ENCODE measurements around the gene KLHDC4. TPM values are rescaled to one million over a fixed set of nuclear protein-coding genes. Genes with fewer than 3 reads are reported as not detected.

KLHDC4 gene
- total RNA-seq, 1 donor from 2014 or later, result 19.2 TPM

DNA sequence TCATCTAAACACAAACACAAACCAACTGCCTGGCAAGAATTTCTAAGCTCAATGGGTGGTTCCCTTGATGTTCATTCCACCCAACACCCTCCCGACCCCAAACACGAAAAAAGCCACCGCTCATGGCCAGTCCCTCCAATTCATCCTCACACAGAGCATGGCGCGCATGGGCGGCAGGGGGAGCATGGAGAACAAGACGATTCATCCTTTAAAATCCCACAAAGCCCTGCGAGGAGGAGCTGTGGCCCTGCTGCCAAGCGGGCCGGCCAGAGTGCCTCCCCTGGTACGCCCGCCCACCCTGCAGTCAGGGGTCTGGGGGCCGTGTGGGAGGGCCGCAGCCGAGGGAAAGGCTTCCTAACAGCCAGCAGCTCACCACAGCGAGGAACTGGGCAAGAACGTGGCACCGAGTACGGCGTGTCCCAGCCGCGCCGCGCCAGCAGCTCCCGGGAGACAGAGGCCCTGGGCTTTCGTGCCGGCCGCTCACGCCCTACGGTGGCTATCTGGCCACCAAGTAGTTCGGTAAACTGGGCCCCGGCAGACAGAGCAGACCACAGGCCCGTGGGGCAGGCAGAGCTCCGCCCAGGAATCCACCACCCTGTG, 60.9 kb downstream of the KLHDC4 start:
- DNase-seq (ENCODE audit: low spot score in 2 of 2) (no peak), FAIRE-seq (no peak)

DNA sequence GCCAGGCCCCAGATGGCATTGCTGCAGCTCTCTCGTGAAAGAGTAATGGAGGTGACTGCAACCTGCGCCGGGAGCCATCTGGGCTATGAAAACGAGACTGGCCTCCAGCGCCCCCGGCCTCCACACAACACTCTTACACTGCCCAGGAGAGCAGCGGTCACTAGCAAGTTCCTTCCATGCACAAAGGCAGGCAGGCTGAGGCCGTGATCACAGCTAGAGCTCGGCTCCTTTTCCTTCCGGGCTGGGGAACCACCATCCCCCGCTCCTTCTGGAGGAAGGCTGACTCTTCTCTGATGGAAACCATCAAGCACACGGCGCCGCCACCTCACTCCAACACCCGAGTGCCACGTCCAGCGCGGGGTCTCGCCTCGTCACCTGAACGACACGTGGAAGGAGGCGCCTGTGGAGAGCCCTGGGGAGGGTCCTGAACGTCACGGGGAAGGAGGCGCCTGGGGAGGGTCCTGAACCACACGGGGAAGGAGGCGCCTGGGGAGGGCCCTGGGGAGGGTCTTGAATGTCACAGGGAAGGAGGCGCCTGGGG, 61.9 kb downstream of the KLHDC4 start:
- no peak for FAIRE-seq
- DNase-seq (ENCODE audit: low spot score in 2 of 2), result no peak

- FAIRE-seq (no peak), DNase-seq (ENCODE audit: low spot score in 2 of 2) (no peak)
Observed at GRCh38 chr16:87703071-87703470, 62.7 kb downstream of the KLHDC4 start.

GRCh38 chr16:87702325-87702811, 63.4 kb downstream of the KLHDC4 start:
- no peak for FAIRE-seq
- DNase-seq (ENCODE audit: low spot score in 2 of 2), result peak in 1 of 2 donors; percentile 61

DNA sequence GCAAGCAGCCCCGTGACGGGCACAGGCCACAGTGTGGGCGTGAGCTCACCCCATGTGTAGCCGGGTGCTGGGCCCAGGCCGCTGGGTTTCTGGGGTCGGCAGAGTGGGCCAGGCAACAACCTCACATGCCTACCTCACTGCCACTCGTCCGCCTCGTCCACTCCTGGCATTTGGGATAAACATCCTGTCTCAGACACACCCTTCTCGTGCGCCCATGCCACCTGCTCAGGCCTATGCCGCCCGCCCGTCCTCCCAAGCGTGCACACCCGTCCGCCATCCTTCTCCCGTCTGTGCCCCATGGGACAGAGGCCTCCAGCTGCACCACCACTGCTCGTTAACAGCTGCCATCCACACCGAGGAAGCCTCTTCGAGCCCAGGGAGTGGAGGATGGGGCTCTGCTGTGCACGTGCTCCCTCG, 64.3 kb downstream of the KLHDC4 start:
- DNase-seq (ENCODE audit: low spot score in 2 of 2), result no peak

GRCh38 chr16:87701078-87701460, 64.7 kb downstream of the KLHDC4 start:
- DNase-seq (ENCODE audit: low spot score in 2 of 2) (no peak), FAIRE-seq (no peak)

More for the DNA sequence above, 64.3 kb downstream of the KLHDC4 start:
- FAIRE-seq, result no peak

DNA sequence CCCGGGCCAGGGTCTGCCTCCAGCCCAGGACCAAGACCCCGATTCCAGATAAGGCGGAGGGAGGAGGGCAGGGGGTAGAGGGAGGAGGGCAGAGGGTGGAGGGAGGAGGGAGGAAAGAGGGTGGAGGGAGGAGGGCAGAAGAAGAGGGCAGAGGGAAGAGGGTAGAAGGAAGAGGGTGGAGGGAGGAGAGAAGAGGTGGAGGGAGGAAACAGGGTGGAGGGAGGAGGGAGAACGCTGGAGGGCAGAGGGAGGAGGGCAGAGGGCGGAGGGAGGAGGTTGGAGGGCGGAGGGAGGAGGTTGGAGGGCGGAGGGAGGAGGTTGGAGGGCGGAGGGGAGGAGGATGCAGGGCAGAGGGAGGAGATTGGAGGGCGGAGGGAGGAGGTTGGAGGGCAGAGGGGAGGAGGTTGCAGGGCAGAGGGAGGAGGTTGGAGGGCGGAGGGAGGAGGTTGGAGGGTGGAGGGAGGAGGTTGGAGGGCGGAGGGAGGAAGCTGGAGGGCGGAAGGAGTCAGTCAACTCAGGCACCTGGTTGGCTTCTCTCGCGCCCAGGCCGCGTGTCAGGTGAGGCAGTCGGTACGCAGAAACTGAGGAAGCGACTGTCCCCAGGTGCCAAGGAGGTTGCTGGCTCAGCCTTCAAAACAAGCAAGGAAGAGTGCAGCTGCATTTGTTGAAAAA, 65.2 kb downstream of the KLHDC4 start:
- no peak for FAIRE-seq
- no peak for DNase-seq (ENCODE audit: low spot score in 2 of 2)

- FAIRE-seq (no peak), DNase-seq (ENCODE audit: low spot score in 2 of 2) (no peak)
Observed at GRCh38 chr16:87698676-87699199, 67.0 kb downstream of the KLHDC4 start.

DNA sequence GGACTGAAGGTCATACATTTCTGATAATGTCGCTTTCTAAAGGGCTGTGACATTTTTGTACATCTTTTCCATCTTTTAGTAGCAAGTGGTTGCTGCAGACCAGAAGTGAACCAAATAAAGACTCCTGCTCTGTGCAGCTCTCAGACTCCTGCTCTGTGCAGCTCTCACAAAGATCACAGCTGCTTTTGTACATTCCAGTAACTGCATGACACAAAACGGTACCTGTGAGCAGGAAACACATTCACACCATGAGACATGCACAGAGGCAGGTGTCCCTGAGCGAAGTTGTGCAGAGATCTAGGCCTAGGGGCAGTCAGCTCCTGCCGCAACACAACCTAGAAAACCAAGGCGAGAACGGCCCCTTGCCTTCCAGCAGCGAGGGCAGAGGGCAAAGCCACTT, 67.5 kb downstream of the KLHDC4 start:
- no peak for FAIRE-seq
- DNase-seq (ENCODE audit: low spot score in 2 of 2), result no peak

DNA sequence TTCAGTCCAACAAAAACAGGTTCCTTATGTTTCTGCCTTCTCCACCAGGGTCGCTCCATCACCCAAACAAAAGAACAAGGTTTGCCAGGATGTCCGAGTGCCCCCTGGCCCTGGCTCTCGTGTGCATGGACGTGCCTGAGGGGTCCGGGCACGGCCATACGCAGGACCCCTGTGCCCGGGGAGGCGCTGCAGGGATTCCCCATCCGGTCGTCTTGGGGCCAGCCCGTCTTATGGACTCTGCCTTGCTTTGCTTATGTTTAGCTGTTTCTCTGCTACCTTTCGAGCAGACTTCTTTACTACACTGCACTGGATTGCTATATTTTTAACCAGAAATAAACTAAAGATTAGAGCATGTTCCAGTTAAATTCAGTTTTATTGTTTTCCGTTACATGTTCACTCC, 68.0 kb downstream of the KLHDC4 start:
- no peak for FAIRE-seq
- no peak for DNase-seq (ENCODE audit: low spot score in 2 of 2)

DNA sequence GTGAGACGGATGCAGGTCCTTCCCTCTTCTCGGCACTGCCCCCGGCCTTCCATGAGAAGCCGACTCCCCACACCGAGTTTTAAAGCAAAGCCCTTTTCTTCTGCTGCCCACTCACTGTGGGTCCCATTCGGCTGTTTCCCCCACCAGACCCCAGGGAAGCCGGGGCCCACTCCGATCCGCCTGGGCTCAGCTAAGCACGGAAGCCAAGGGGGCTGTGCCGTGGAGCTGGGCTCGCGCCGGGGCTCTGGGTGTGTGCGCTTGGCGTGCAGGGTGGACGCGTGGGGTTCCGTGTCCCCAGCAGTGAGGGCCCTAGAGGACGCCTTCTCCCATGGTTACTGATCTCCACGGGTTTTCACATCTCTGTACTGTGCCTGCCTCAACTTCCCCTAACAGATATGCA, 68.5 kb downstream of the KLHDC4 start:
- DNase-seq (ENCODE audit: low spot score in 2 of 2) (no peak), FAIRE-seq (no peak)

- FAIRE-seq (no peak), DNase-seq (ENCODE audit: low spot score in 2 of 2) (no peak)
Observed at GRCh38 chr16:87696726-87697125, 69.1 kb downstream of the KLHDC4 start.

DNA sequence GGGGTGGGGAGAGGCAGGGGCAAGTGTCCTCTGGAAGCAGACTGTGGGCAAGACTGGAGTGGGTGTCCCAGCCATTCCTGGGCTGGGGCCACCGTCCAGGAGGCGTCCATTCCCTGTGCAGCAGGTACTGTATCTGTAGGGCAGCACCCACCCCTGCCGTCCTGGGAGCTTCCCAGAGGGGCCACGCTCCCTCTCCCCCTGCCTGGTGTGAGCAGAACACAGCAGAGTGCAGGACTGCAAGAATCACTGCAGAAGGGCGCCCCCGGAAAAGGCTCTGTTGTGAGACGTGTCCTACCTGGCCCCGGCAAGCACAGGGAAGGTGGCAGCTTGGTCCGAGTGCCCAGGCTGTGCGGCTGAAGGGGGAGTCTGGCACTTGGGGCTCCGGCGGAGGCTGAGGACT, 70.3 kb downstream of the KLHDC4 start:
- FAIRE-seq, result no peak
- no peak for DNase-seq (ENCODE audit: low spot score in 2 of 2)

DNA sequence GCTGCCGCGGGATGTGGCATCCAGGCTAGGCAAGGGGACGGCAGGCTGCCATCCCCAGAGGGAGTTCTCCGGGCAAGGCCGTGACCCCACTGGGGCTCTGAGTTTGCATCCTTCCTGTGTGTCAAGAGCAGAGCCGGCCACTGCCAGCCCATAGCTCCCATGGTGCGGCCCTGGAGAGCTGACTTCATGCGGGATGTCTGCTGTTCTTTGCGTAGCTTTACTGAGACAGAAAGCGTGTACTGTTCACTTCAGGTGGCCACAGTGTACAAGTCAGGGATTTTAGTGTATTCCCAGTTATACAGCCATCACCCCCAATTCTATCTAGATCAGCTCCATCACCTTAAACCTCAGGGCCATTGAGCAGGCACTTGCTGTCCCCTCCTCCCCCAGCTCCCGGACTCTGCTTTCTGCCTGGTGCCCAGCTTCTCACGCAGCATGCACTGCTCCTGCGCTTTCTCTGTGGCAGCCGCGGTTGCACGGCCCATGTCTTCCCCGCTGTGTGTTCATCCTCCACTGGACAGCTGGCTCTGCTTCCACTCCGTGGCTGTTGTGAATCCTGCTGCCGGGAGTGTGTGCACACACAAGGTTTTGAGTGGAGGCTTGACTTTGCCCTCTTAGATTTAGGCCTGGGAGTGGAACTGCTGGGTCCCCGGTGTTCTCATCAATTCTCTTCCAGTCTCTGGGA, 71.2 kb downstream of the KLHDC4 start:
- DNase-seq (ENCODE audit: low spot score in 2 of 2) (no peak), FAIRE-seq (no peak)

DNA sequence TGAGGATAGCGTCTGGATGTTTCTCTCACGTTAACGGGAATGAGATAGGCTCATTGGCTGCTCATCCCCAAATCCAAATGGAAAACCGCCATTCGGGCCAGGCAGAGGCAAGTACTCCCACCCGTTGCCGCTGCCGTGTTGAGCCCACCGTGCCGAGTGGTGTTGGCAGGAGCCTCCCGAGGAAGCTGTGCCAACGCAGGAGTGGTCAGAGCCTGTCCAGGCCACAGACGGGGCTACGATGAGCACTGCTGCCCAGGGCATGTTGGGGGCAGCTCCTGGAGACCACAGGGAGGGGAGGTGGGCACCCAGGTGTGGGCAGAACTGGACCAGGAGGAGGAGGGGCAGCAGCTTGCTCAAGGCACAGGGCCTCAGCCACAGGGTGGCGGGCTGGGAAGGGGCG, 72.0 kb downstream of the KLHDC4 start:
- DNase-seq (ENCODE audit: low spot score in 2 of 2) (no peak), FAIRE-seq (no peak)

DNA sequence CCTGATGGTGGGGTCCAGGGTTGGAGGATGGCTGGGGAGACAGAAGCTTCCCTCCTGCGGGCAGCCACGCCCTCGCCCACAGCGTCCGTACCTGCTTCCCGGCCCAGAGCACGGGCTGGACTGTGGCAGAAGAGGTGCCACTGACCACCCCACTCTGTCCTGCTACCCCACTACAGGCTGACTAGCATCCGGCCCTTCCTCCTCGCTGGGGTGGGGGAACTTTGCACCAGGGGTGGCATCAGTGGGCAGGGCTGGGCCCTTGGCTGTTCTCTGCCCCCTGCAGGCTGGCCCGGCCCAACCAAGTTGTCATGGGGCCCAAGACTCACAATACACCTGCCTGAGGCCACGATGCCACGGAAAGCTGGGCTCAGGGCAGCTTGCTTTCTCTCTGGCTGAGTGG, 73.0 kb downstream of the KLHDC4 start:
- DNase-seq (ENCODE audit: low spot score in 2 of 2) (no peak), FAIRE-seq (no peak)

GRCh38 chr16:87692176-87692575, 73.6 kb downstream of the KLHDC4 start:
- no peak for FAIRE-seq
- no peak for DNase-seq (ENCODE audit: low spot score in 2 of 2)

DNA sequence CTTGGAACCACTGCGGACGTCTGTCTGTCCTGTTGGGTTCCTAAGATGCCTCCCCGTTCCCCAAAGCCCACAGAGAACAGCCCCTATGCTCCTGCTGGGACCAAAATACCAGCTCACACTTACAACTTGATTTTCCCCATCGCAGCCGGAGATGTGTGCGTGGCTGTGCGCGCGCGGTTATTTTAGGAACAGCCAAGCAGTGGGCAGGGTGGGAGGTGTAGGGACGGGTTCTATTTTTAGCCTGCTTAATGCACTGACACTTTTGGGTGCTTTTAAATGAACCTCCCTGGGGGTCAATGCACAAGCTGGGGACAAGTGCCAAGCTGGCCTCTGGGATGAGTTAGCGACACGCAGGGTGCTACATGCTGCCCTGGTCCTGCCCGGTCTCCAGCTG, 74.1 kb downstream of the KLHDC4 start:
- DNase-seq (ENCODE audit: low spot score in 2 of 2), result peak in 1 of 2 donors; percentile 71
- FAIRE-seq, result no peak

DNA sequence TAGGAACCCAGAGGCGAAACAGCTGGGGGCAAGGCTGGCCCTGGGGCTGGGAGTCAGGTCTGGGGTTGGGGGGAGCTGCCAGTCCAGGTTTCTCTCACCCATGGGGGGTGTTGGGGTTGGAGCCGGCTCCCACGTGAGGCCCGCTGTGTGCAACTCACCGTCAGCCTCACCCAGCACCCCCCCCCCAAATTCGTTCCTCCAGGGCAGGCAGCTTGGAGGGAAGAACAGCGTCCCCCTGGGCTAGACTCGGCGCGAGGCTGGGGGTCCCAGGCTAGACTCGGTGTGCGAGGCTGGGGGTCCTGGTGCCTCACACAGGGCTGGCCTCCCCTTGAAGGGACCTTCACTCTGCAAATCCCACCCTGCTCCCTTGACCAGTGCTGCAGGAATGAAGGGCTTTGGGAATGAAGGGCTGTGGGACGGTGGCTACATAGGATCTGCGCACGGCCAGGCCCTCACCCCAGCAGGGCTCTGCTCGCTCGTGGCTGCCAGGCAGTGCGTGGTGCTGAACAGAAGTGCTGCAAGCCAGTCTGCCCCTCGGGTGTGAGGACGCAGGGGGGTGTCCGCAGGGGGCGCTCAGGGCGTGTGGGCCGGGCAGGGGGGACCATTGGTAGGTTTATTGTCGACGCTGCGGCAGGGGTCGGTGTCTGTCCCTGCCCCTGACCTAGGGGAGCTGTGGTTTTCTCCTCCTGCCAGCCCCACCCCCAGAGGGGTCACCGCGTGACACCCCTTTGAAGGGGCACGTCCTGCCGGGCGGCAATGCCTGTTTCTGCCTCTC, 74.7 kb downstream of the KLHDC4 start:
- FAIRE-seq (no peak), DNase-seq (ENCODE audit: low spot score in 2 of 2) (no peak)

DNA sequence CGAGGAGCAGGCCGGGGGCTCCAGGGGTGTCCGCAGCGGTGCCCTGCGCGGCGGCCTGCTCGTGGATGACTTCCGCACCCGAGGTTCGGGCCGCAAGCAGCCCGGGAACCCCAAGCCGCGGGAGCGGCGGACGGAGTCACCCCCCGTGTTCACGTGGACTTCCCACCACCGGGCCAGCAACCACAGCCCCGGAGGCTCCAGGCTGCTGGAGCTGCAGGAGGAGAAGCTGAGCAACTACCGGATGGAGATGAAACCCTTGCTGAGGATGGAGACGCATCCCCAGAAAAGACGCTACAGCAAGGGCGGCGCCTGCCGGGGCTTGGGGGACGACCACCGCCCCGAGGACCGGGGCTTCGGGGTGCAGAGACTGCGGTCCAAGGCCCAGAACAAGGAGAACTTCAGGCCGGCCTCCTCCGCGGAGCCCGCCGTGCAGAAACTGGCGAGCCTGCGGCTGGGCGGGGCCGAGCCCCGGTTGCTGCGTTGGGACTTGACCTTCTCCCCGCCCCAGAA, 75.8 kb downstream of the KLHDC4 start:
- FAIRE-seq, result no peak
- peak in 1 of 2 donors; percentile 37 for DNase-seq (ENCODE audit: low spot score in 2 of 2)
